GM21529 (cell line): ENCODE results near the gene RPS15.
"Not testable (repeated sequence)": the region's sequence is repeated elsewhere in the genome, so short reads cannot be mapped to it uniquely, and the experiment has no call there.

Source experiments
- ATAC-seq: cut with Tn5 transposase; IDR thresholded peaks from one replicate; pipeline ENCODE4 v1.9.1; 2021; ENCODE audit not compliant: unreplicated experiment

Gene RPS15

DNA sequence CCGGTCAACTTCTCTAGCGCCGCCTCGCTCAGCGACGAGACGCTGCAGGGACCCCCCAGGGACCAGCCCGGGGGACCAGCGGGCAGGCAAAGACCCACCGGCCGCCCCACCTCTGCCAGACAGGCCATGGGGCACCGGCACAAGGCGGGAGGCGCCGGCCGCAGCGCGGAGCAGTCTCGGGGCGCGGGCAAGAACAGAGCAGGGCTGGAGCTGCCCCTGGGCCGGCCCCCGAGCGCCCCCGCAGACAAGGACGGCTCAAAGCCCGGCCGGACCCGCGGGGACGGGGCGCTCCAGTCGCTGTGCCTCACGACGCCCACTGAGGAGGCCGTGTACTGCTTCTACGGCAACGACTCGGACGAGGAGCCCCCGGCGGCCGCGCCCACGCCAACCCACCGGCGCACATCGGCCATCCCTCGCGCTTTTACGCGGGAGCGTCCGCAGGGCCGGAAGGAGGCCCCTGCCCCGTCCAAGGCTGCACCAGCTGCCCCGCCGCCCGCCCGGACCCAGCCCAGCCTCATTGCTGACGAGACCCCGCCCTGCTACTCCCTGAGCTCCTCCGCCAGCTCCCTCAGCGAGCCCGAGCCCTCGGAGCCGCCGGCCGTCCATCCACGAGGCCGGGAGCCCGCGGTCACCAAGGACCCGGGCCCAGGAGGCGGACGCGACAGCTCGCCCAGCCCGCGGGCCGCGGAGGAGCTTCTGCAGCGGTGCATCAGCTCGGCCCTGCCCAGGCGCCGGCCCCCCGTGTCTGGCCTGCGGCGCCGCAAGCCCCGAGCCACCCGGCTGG, 29.5 kb downstream of the RPS15 start:
- no peak for ATAC-seq

DNA sequence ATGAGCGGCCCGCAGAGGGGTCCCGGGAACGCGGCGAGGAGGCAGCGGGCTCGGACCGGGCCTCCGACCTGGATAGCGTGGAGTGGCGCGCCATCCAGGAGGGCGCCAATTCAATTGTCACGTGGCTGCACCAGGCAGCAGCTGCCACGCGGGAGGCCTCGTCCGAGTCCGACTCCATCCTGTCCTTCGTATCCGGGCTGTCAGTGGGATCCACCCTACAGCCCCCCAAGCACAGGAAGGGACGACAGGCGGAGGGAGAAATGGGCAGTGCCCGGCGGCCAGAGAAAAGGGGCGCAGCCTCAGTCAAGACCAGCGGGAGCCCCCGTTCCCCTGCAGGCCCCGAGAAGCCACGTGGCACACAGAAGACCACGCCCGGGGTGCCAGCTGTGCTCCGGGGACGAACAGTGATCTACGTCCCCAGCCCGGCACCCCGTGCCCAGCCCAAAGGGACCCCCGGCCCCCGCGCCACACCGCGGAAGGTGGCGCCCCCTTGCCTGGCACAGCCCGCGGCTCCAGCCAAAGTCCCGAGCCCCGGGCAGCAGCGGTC, 30.2 kb downstream of the RPS15 start:
- no peak for ATAC-seq

DNA sequence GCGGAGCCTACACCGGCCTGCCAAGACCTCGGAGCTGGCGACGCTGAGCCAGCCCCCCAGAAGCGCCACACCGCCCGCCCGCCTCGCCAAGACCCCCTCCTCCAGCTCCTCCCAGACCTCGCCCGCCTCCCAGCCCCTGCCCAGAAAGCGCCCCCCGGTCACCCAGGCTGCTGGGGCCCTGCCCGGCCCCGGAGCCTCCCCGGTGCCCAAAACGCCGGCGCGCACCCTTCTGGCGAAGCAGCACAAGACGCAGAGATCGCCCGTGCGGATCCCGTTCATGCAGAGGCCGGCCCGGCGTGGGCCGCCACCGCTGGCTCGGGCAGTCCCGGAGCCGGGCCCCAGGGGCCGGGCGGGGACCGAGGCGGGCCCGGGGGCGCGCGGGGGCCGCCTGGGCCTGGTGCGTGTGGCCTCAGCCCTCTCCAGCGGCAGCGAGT, 30.6 kb downstream of the RPS15 start:
- no peak for ATAC-seq

DNA sequence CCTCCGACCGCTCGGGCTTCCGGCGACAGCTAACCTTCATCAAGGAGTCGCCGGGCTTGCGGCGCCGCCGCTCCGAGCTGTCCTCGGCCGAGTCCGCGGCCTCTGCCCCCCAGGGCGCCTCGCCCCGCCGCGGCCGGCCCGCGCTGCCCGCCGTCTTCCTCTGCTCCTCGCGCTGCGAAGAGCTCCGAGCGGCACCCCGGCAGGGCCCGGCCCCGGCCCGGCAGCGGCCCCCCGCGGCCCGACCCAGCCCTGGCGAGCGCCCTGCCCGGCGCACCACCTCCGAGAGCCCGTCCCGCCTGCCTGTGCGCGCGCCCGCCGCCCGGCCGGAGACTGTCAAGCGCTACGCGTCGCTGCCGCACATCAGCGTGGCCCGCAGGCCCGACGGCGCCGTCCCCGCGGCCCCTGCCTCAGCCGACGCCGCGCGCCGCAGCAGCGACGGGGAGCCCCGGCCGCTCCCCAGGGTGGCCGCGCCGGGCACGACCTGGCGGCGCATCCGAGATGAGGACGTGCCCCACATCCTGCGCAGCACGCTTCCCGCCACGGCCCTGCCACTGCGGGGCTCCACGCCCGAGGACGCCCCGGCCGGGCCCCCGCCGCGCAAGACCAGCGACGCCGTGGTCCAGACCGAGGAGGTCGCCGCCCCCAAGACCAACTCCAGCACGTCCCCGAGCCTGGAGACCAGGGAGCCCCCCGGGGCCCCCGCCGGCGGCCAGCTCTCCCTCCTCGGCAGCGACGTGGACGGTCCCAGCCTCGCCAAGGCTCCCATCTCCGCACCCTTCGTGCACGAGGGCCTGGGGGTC, 31.3 kb downstream of the RPS15 start:
- ATAC-seq, result no peak

DNA sequence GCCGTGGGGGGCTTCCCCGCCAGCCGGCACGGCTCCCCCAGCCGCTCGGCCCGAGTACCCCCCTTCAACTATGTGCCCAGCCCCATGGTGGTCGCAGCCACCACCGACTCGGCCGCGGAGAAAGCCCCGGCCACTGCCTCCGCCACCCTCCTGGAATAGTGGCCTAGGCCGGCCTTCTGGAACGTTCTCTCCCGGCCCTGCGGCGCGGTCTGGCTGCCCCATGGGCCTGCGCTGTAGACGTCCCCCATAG, 31.8 kb downstream of the RPS15 start:
- ATAC-seq, result no peak

DNA sequence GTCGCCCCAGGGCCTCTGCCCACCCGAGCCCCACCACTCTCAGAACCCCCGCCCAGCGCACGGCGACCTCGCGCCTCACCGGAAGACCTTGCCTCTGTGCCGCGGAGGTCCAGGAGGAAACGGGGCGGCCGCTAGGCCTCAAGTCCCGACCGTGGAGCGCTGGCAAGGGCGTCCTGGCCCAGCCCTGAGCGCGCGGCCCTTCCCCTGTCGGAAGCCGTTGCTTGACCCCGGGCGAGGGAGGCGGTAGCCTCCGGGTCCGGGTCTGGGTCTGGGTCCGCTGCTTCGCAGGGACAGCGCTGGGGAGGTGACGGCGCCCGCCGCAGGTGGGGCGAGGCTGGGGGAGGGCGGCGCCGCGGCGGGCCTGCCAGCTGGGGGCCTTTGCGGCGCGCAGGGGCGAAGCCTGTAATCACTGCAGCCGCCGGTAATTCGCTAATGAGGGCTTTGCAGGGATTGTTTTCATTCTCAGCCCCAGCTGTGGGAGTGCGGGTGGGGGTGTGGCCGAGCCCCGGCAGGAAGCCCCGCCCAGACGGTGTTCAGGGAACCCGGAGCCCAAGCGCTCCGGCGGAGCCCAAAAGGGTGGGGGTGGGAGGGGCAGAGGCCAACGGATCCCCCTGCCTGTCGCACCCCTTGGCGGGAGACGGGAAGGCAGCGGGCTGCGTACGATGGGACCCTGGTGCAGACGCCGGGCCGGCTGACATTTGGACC, 32.3 kb downstream of the RPS15 start:
- no peak for ATAC-seq

- ATAC-seq, result no peak
Measured at GRCh38 chr19:1471010-1471514, 32.9 kb downstream of the RPS15 start.

GRCh38 chr19:1471515-1472160, 33.4 kb downstream of the RPS15 start:
- ATAC-seq, result no peak

DNA sequence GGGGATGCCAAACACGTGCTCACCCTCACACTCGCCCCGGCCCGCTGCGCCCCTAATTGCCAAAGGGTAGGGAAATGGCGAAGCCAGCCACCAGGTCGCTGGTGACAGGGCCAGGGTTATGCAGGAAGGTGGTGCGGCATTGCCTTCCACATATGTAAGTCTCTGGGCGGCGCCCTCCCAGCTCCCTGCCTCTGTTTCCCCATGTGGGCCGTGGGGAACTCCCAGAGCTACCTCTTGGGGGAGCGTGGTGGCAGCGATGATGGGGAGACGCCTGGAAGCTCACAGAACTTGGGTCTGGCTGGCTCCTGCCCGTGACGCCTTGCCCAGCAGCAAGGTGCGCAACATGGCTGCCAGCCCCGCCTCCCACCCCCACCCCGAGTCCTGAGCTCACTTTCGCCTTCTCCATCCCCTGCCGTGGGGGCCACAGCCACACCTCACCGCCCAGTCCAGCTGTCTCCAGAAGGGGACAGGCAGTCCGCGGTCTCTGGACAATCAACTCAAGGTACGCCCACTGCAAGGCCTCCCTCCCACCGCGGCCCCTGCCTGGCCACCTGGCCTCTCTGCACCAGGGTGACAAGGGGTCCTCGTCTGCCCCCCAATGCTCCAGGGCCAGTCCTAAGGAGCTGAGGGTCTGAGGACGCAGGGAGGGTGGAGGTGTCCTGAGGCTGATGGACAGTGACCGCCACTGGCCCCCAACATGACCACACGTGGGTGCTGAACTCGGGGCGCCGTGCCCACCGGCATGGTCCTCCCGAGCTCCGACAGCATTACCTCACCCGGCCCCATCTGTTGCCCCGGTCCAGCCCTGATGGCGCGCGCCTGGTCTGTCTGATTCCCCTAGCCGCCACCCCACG, 34.3 kb downstream of the RPS15 start:
- ATAC-seq, result no peak

- ATAC-seq, result no peak
Measured at GRCh38 chr19:1473085-1473851, 35.1 kb downstream of the RPS15 start.

GRCh38 chr19:1474011-1474764, 36.0 kb downstream of the RPS15 start:
- no peak for ATAC-seq

DNA sequence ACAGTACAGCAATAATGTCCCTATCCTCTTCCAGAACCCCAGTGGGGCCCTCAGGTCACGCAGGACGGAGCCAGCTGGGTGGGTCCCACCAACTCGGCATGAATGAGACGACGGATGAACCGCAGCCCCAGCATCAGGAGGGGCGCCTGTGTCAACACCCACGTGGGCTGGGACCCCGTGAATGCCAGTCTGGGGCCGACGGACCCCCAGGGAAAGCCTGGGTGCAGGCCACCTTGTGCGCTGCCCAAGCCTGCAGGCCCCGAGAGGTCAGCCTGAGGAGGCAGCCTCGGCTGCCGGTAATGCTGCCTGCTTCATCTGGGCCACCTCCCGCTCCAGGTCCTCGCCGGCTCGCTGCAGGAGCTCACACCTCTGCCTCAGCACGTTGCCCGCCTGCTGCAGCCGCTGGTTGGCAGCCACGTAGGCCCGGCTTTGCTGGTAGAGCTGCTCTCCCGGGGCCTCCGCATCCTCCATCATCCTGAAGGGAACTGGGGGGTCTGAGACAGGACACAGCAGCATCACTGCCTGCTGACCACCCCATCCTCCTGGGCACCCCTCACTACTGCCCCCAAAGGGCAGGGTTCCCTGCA, 36.7 kb downstream of the RPS15 start:
- no peak for ATAC-seq

DNA sequence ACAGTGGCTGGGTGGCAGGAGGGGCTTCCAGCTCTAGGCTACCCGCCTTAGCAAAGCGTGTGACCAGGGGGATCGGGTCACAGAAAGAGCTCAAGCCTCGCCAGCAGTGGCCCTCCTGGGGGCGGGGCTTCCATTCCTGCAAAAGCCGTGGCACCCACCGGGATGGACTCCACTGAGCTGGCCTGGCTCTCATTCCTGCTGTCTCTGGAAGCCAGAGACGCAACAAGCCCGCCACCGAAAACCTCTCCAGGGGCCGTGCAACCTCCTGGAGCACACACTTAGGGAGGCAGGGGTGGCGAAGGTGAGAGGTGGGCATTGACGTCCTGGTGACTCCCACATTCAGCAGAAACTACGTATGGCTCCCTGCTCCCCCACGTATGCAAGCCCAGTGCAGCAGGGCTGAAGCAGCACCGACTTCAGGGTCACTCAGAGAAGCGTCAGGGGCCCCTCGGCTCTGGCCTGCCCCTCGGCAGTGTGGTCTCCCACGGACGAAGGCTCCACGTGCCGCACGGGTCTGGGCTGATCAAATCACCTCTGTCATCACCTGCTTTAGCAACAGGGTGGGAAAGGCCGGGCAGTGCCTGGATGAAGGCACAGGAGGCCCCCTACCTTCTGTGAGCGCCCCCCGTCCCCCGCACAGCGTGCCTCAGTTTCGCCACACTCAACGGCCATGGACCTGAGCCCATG, 37.7 kb downstream of the RPS15 start:
- ATAC-seq, result no peak

DNA sequence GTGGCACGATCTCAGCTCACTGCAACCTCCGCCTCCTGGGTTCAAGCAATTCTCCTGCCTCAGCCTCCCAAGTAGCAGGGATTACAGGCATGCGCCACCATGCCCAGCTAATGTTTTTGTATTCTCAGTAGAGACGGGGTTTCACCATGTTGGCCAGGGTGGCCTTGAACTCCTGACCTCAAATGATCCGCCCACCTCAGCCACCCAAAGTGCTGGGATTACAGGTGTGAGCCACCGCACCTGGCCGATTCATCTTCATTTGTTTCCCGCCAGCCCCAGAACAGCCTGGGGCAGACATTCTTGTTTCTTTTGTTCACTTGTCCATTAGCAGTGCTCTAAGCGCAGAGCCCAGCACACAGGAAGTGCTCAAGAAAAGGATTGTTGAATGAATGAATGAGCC, 38.9 kb downstream of the RPS15 start:
- ATAC-seq, result not testable (repeated sequence)

DNA sequence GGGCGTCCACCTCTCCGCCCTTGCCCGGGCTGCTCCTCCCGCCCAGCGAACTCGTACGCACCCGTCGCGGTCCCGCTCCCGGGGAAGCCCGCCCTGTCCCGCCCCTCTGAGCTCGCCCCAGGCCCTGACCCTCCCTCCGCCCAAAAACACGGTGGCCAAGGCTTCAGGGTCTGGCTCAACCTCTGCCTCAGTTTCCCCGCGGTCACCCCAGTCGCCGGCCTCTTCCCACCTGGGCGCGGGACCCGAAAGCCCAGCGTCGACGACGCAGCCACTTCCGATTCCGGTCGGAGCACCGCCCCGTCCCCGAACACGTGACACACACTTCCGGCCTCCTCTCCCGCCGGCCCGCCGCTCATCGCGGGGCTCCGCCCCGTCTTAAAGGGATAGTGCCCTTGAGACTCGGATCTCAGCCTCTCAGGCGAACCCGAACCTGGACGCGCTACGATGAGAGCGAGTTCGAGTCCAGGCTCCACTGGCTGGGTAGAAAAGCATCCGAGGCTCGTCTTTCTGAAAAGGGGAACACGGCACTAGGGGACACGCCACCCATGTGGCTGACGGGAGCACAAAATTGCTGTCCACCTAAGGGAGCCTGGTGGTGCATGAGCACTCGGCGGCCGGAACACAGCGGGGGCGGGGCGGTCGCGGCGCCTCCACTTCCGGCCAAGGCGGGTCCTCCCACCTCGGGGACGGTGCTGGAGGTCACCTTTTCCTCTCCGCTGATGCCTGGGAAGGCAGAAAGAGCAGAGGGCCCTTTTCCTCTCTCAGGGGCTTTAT, 40.9 kb downstream of the RPS15 start, which contains the start of gene C19orf25:
TSS of gene C19orf25 (minus strand) at position 282 of the 774 bp plus-strand sequence. CDS start 312 bp downstream, outside the sequence.
- peak; percentile 88 for ATAC-seq

GRCh38 chr19:1481224-1481892, 43.2 kb downstream of the RPS15 start:
- no peak for ATAC-seq
